ENCODE measurements around the gene DDX10. TPM values are rescaled to one million over a fixed set of nuclear protein-coding genes. Genes with fewer than 3 reads are reported as not detected.

DDX10 gene
- total and polyA plus RNA-seq, 2 of the 8 experiments (the other 6 are each of a cell fraction or from before 2014, with no cell fraction given): 49.2 to 52.2 TPM

- Histone ChIP-seq H4K91ac (replicated peaks; ENCODE audit: insufficient read length, low read length) (no peak overlapping the region), H3K4me2 (ENCODE audit: insufficient read depth in 1 of 2, low read depth in 2 of 2, low read length in 2 of 2) (no peak overlapping the region), H3K36me3 (ENCODE audit: control insufficient read depth in 2 of 4, insufficient read depth in 4 of 4, low read length in 3 of 4) (peaks cover 0 to 4% (median 0%) of the 10 kb centered on the region in 4 experiments; a peak in 1 of 8 replicates), H4K8ac (ENCODE audit: extremely low read depth, insufficient read depth, low read length) (no peak overlapping the region), H3K18ac (ENCODE audit: extremely low read depth, low read length) (no peak overlapping the region), H3K27ac (ENCODE audit: low read depth, low read length) (no peak overlapping the region), H2BK12ac (ENCODE audit: low read depth, low read length) (no peak overlapping the region), H3K14ac (ENCODE audit: insufficient read length) (no peak overlapping the region), H3K4ac (replicated peaks; ENCODE audit: insufficient read length, low read depth, low read length) (no peak overlapping the region), H2AK5ac (ENCODE audit: low read depth, low read length) (no peak overlapping the region), H2BK5ac (ENCODE audit: low read depth, low read length) (no peak overlapping the region), H4K5ac (ENCODE audit: insufficient read length, low read depth, low read length) (no peak overlapping the region), H4K20me1 (replicated peaks in 1 of 2; ENCODE audit: control insufficient read depth in 1 of 2, insufficient read depth in 2 of 2, low read length in 2 of 2) (no peaks in the 10 kb centered on the region), H2AFZ (ENCODE audit: low read length) (no peak overlapping the region), H2BK15ac (ENCODE audit: low read length) (no peak overlapping the region), H3K23me2 (ENCODE audit: low read depth, low read length) (no peaks in the 10 kb centered on the region), H3K9ac (replicated peaks in 1 of 4; ENCODE audit: extremely low read depth in 1 of 4, low read depth in 3 of 4, low read length in 3 of 4) (no peak overlapping the region), H3K79me1 (ENCODE audit: low read depth, low read length) (no peaks in the 10 kb centered on the region), H3K27me3 (replicated peaks in 1 of 4; ENCODE audit: control insufficient read depth in 3 of 4, extremely low read depth in 1 of 4, insufficient read depth in 3 of 4, low read length in 3 of 4) (peaks cover 0 to 1% (median 0%) of the 10 kb centered on the region in 4 experiments; a peak in 1 of 7 replicates), H3K4me1 (replicated peaks in 1 of 4; ENCODE audit: control insufficient read depth in 3 of 4, insufficient read depth in 4 of 4, low read length in 3 of 4) (peaks cover 0 to 10% (median 0%) of the 10 kb centered on the region in 4 experiments; a peak in 4 of 7 replicates), H2BK20ac (ENCODE audit: low read length) (no peak overlapping the region), H3K9me3 (ENCODE audit: insufficient read depth in 2 of 2, low read depth in 1 of 2, low read length in 1 of 2) (peaks cover 3 to 6% of the 10 kb centered on the region in 2 experiments; a peak in 2 of 4 replicates), H2BK120ac (replicated peaks; ENCODE audit: low read depth, low read length) (no peak overlapping the region), H3K4me3 (ENCODE audit: extremely low read depth in 1 of 4, insufficient read depth in 2 of 4, low read depth in 3 of 4, low read length in 4 of 4) (no peak overlapping the region), H3K79me2 (ENCODE audit: control insufficient read depth in 1 of 2, insufficient read depth in 2 of 2, low read length in 2 of 2) (no peaks in the 10 kb centered on the region), H3K23ac (ENCODE audit: insufficient read length) (no peak overlapping the region), H3K56ac (replicated peaks; ENCODE audit: insufficient read length, low read depth, low read length) (no peak overlapping the region)
- FAIRE-seq (no peak), DNase-seq (ENCODE audit: low read depth in 1 of 2, low spot score in 2 of 2) (no peak)
- CTCF ChIA-PET (ENCODE audit: partially characterized antibody): interaction anchor here (0.6 to 3.2 kb wide), 10 partner anchors 8 to 614 kb away, joined by 3 to 11 read pairs (median 3); partner anchors contain the start of gene DDX10
- 93% methylated on average over 2 of the region's 2 CpGs; no CpG with 5 or more reads in 1 of the 2 experiments for WGBS, 2 experiments (ENCODE audit: extremely low coverage in 1 of 2, insufficient coverage in 1 of 2, insufficient read length in 1 of 2, insufficient replicate concordance in 2 of 2, low coverage in 1 of 2, low lambda C conversion rate in 2 of 2, missing lambda C conversion rate in 1 of 2)
- POLR2A ChIA-PET (ENCODE audit: partially characterized antibody): interaction anchor here (1.2 kb wide), 1 partner anchor 11 kb away, joined by 4 read pairs; no protein-coding TSS in a partner anchor
- TF ChIP-seq CREB1 (IDR thresholded peaks at IDR 0.05): no peak
- TF ChIP-seq EP300 (IDR thresholded peaks at IDR 0.05; ENCODE audit: borderline replicate concordance in 1 of 2, low read depth in 2 of 2, low read length in 2 of 2): no peak
These were observed 18.9 kb upstream of the DDX10 start for GRCh38 chr11:108645970-108646369.

Data from H1 (cell line).